HS-5 (cell line): ENCODE data around the gene TTPAL.

Experiments
- DNase-seq: peaks from one replicate; pipeline ENCODE4 v3.0.0-alpha.2; 2012; ENCODE audit warnings: low read depth

Gene TTPAL

GRCh38 chr20:44540834-44541233 lies 65.2 kb downstream of the TTPAL start:
- DNase-seq: no peak

- DNase-seq: no peak
Observed at GRCh38 chr20:44541992-44542391, 66.3 kb downstream of the TTPAL start.

GRCh38 chr20:44542890-44543289 lies 67.2 kb downstream of the TTPAL start:
- no peak for DNase-seq

GRCh38 chr20:44543358-44543757 lies 67.7 kb downstream of the TTPAL start:
- DNase-seq: no peak
